ENCODE results near the gene C16orf89. TPM values are rescaled to one million over a fixed set of nuclear protein-coding genes. Genes with fewer than 3 reads are reported as not detected.
"Not testable (repeated sequence)": the region's sequence is repeated elsewhere in the genome, so short reads cannot be mapped to it uniquely, and the experiment has no call there.

Gene C16orf89
- total and polyA plus RNA-seq, 10 of the 15 experiments (the other 5 are each of a cell fraction or from before 2014, with no cell fraction given) = not detected

DNA sequence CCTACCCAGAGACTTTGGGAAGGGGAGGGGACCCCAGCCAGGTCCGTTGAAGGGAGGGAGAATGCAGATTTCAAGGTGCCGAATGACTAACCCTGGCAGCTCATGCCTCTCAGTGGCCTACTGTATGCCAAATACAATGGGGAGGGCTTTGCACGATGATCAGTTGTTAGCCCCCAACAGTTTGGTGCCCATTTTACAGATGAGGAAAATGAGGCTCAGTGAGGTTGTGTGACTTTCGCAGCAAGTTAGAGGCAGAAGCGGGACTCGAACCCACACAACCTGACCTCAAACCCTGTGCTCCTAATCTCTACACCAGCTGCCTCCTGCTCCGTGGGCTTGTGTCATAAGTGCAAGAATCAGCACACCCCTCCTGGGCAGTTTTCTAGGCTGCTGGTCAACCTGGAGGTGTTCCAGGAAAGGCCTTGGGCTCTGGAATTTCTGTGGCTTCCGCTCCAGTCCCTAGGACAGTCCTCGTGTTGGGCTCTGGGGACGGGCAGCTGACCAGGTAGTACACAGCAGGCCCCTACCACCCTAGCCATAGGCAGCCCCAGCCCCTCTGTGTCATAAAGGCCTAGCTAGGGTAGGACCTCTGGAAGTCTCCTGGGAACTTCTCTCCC is 20.1 kb downstream of the C16orf89 start:
- no peak for ATAC-seq
- Histone ChIP-seq H3K4me3 (no peak overlapping the region), H3K9me3 (replicated peaks; ENCODE audit: control insufficient read depth, insufficient read depth, low read length) (no peaks in the 10 kb centered on the region; the same call in 1 of the 3 replicates), H3K36me3 (ENCODE audit: control insufficient read depth in 2 of 2, insufficient read depth in 2 of 2, low read length in 1 of 2) (no peaks in the 10 kb centered on the region), H2AFZ (ENCODE audit: control insufficient read depth, low read depth, low read length) (no peak overlapping the region), H3K27ac (ENCODE audit: control insufficient read depth, insufficient read depth) (no peak overlapping the region), H3K9ac (ENCODE audit: control insufficient read depth, insufficient read depth, low read length) (no peak overlapping the region), H3K27me3 (replicated peaks in 1 of 2; ENCODE audit: control insufficient read depth in 2 of 2, insufficient read depth in 2 of 2, low read length in 1 of 2) (no peaks in the 10 kb centered on the region), H4K20me1 (ENCODE audit: control insufficient read depth, insufficient read depth) (no peaks in the 10 kb centered on the region), H3K4me1 (ENCODE audit: control insufficient read depth, insufficient read depth, low read length) (peaks cover 23% of the 10 kb centered on the region), H3K4me2 (ENCODE audit: control insufficient read depth, insufficient read depth) (no peak overlapping the region), H3K79me2 (ENCODE audit: control insufficient read depth, insufficient read depth, low read length) (no peaks in the 10 kb centered on the region)
- ChIA-PET SMC1A (ENCODE audit: uncharacterized antibody, unreplicated experiment) (interaction anchor here (1.1 kb wide), 1 partner anchor 30 kb away, joined by 3 read pairs; no protein-coding TSS in a partner anchor), POLR2A (no interaction called here), RAD21 (ENCODE audit: unreplicated experiment) (no interaction called here), CTCF (interaction anchor here (1.5 to 1.6 kb wide), 2 partner anchors 11 to 39 kb away, joined by 3 to 4 read pairs; no protein-coding TSS in a partner anchor)
- FAIRE-seq = no peak
- BruUV-seq (replicated peaks) = no TSS peak
- no peak for TF ChIP-seq RAD21 (IDR thresholded peaks at IDR 0.05; ENCODE audit: insufficient read depth, low read depth, low read length)
- no peak for TF ChIP-seq RELA (IDR thresholded peaks at IDR 0.05; ENCODE audit: borderline replicate concordance, partially characterized antibody)
- no peak for TF ChIP-seq CHD1 (IDR thresholded peaks at IDR 0.05; ENCODE audit: low read depth, low read length)
- TF ChIP-seq ESRRA (IDR thresholded peaks at IDR 0.05; ENCODE audit: low read length) = no peak
- TF ChIP-seq IKZF1 (conservative IDR thresholded peaks at IDR 0.05) = no peak
- TF ChIP-seq, protein P1, sequence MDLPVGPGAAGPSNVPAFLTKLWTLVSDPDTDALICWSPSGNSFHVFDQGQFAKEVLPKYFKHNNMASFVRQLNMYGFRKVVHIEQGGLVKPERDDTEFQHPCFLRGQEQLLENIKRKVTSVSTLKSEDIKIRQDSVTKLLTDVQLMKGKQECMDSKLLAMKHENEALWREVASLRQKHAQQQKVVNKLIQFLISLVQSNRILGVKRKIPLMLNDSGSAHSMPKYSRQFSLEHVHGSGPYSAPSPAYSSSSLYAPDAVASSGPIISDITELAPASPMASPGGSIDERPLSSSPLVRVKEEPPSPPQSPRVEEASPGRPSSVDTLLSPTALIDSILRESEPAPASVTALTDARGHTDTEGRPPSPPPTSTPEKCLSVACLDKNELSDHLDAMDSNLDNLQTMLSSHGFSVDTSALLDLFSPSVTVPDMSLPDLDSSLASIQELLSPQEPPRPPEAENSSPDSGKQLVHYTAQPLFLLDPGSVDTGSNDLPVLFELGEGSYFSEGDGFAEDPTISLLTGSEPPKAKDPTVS (IDR thresholded peaks at IDR 0.05; ENCODE audit: low read depth, low read length) = no peak
- TF ChIP-seq EED (IDR thresholded peaks at IDR 0.05; ENCODE audit: low read depth) = no peak
- TF ChIP-seq, protein P2, sequence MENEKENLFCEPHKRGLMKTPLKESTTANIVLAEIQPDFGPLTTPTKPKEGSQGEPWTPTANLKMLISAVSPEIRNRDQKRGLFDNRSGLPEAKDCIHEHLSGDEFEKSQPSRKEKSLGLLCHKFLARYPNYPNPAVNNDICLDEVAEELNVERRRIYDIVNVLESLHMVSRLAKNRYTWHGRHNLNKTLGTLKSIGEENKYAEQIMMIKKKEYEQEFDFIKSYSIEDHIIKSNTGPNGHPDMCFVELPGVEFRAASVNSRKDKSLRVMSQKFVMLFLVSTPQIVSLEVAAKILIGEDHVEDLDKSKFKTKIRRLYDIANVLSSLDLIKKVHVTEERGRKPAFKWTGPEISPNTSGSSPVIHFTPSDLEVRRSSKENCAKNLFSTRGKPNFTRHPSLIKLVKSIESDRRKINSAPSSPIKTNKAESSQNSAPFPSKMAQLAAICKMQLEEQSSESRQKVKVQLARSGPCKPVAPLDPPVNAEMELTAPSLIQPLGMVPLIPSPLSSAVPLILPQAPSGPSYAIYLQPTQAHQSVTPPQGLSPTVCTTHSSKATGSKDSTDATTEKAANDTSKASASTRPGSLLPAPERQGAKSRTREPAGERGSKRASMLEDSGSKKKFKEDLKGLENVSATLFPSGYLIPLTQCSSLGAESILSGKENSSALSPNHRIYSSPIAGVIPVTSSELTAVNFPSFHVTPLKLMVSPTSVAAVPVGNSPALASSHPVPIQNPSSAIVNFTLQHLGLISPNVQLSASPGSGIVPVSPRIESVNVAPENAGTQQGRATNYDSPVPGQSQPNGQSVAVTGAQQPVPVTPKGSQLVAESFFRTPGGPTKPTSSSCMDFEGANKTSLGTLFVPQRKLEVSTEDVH (IDR thresholded peaks at IDR 0.05; ENCODE audit: low read depth, partially characterized antibody) = no peak
- no peak for TF ChIP-seq HDAC2 (IDR thresholded peaks at IDR 0.05)
- WGBS (ENCODE audit: insufficient coverage, insufficient replicate concordance, low lambda C conversion rate, missing lambda C conversion rate) = 48% methylated on average over 10 of the region's 10 CpGs
- intact Hi-C loops (cut with micrococcal nuclease; ENCODE audit: unreplicated experiment) = no loop called here
- DNase-seq (ENCODE audit: low read depth, low spot score) = no peak
- in situ Hi-C loops (cut with MboI) = no loop called here

DNA sequence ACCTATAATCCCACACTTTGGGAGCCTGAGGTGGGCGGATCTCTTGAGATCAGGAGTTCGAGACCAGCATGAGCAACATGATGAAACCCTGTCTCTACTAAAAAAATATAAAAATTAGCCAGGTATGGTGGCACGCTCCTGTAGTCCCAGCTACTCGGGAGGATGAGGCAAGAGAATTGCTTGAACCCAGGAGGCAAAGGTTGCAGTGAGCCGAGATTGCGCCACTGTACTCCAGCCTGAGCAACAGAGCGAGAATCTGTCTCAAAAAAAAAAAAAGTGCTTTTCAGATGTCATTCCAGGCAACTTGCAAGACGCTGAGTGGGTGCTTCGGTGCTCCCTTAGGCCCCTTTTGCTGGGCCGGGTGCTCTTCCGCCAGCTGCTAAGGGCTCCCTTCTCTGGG is 21.2 kb downstream of the C16orf89 start:
- intact Hi-C loops (cut with micrococcal nuclease; ENCODE audit: unreplicated experiment); BruUV-seq (replicated peaks); H3K9me3 ChIP-seq (replicated peaks; ENCODE audit: control insufficient read depth, insufficient read depth, low read length); H3K36me3 ChIP-seq (ENCODE audit: control insufficient read depth in 2 of 2, insufficient read depth in 2 of 2, low read length in 1 of 2); in situ Hi-C loops (cut with MboI); FAIRE-seq; H2AFZ ChIP-seq (ENCODE audit: control insufficient read depth, low read depth, low read length); H3K27ac ChIP-seq (ENCODE audit: control insufficient read depth, insufficient read depth); RAD21 ChIA-PET (ENCODE audit: unreplicated experiment); H3K79me2 ChIP-seq (ENCODE audit: control insufficient read depth, insufficient read depth, low read length); H4K20me1 ChIP-seq (ENCODE audit: control insufficient read depth, insufficient read depth); ATAC-seq; H3K9ac ChIP-seq (ENCODE audit: control insufficient read depth, insufficient read depth, low read length); DNase-seq (ENCODE audit: low read depth, low spot score); H3K27me3 ChIP-seq (replicated peaks in 1 of 2; ENCODE audit: control insufficient read depth in 2 of 2, insufficient read depth in 2 of 2, low read length in 1 of 2); H3K4me3 ChIP-seq; H3K4me2 ChIP-seq (ENCODE audit: control insufficient read depth, insufficient read depth): not testable (repeated sequence)
- H3K4me1 ChIP-seq (ENCODE audit: control insufficient read depth, insufficient read depth, low read length) = peaks cover 26% of the 10 kb centered on the region
- ChIA-PET CTCF (interaction anchor here (1.6 kb wide), 1 partner anchor 12 kb away, joined by 4 read pairs; no protein-coding TSS in a partner anchor), SMC1A (ENCODE audit: uncharacterized antibody, unreplicated experiment) (interaction anchor here (1.1 kb wide), 1 partner anchor 31 kb away, joined by 3 read pairs; no protein-coding TSS in a partner anchor), POLR2A (interaction anchor here (0.5 to 1.2 kb wide), 2 partner anchors 11 kb away, joined by 3 read pairs; partner anchors contain the start of gene NAGPA)
- WGBS (ENCODE audit: insufficient coverage, insufficient replicate concordance, low lambda C conversion rate, missing lambda C conversion rate) = 63% methylated on average over 10 of the region's 11 CpGs

Measured in GM12878 (cell line).